NOMO-1 treated with dmso at 0.1 percent for 144 hours (cell line): ENCODE results near the gene NAB1.
A peak's percentile ranks its signal among the peaks of the same experiment; 100 is the strongest.
"Not testable (repeated sequence)": the region's sequence is repeated elsewhere in the genome, so short reads cannot be mapped to it uniquely, and the experiment has no call there.

Experiments used
- DNase-seq: peaks from one replicate; lab custom pipeline; 2025; ENCODE audit not compliant: unreplicated experiment; lab: John Stamatoyannopoulos, UW

The NAB1 gene

GRCh38 chr2:190649035-190649797, at the start of gene NAB1:
NAB1 (plus strand) TSS chr2:190649083; CDS start chr2:190659177, 10,094 bp downstream.
- DNase-seq = peak; percentile 20

GRCh38 chr2:190599546-190600220, 49.2 kb upstream of the NAB1 start:
- no peak for DNase-seq

GRCh38 chr2:190600293-190601103, 48.4 kb upstream of the NAB1 start:
- no peak for DNase-seq

- no peak for DNase-seq
Measured at GRCh38 chr2:190603374-190603773, 45.5 kb upstream of the NAB1 start.

GRCh38 chr2:190607014-190607597, 41.8 kb upstream of the NAB1 start:
- DNase-seq = no peak

GRCh38 chr2:190607657-190608357, 41.1 kb upstream of the NAB1 start:
- DNase-seq = no peak

- not testable (repeated sequence) for DNase-seq
Measured at GRCh38 chr2:190608863-190609262, 40.0 kb upstream of the NAB1 start.

- DNase-seq = not testable (repeated sequence)
Measured at GRCh38 chr2:190609397-190609796, 39.5 kb upstream of the NAB1 start.

GRCh38 chr2:190610528-190610927, 38.4 kb upstream of the NAB1 start:
- DNase-seq = not testable (repeated sequence)

- DNase-seq = no peak
Measured at GRCh38 chr2:190615555-190616200, 33.2 kb upstream of the NAB1 start.

- DNase-seq = no peak
Measured at GRCh38 chr2:190618030-190618429, 30.9 kb upstream of the NAB1 start.

GRCh38 chr2:190625691-190626090, 23.2 kb upstream of the NAB1 start:
- no peak for DNase-seq

- DNase-seq = no peak
Measured at GRCh38 chr2:190626641-190627210, 22.2 kb upstream of the NAB1 start.

GRCh38 chr2:190627448-190628412, 21.2 kb upstream of the NAB1 start:
- DNase-seq = no peak

- no peak for DNase-seq
Measured at GRCh38 chr2:190628591-190629319, 20.1 kb upstream of the NAB1 start.

GRCh38 chr2:190634381-190634780, 14.5 kb upstream of the NAB1 start:
- DNase-seq = no peak

GRCh38 chr2:190635781-190636180, 13.1 kb upstream of the NAB1 start:
- DNase-seq = no peak

- DNase-seq = peak; percentile 12
Measured at GRCh38 chr2:190636361-190636760, 12.5 kb upstream of the NAB1 start.
